Activated CD4-positive, alpha-beta T cell treated with anti-CD3 and anti-CD28 coated beads, Interleukin-2, Interleukin-4, amounts not matched to agents 100 ng/mL and 50 ng/mL, durations not matched to agents 16 hours and 8 hours (primary cell): ENCODE results near the gene ACTR8.
"Not testable (repeated sequence)": the region's sequence is repeated elsewhere in the genome, so short reads cannot be mapped to it uniquely, and the experiment has no call there.

Experiments
- DNase-seq: peaks from one replicate; pipeline ENCODE4 v3.0.0-alpha.2; 2020; ENCODE audit warnings: low spot score

ACTR8 gene, protein sequence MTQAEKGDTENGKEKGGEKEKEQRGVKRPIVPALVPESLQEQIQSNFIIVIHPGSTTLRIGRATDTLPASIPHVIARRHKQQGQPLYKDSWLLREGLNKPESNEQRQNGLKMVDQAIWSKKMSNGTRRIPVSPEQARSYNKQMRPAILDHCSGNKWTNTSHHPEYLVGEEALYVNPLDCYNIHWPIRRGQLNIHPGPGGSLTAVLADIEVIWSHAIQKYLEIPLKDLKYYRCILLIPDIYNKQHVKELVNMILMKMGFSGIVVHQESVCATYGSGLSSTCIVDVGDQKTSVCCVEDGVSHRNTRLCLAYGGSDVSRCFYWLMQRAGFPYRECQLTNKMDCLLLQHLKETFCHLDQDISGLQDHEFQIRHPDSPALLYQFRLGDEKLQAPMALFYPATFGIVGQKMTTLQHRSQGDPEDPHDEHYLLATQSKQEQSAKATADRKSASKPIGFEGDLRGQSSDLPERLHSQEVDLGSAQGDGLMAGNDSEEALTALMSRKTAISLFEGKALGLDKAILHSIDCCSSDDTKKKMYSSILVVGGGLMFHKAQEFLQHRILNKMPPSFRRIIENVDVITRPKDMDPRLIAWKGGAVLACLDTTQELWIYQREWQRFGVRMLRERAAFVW

DNA sequence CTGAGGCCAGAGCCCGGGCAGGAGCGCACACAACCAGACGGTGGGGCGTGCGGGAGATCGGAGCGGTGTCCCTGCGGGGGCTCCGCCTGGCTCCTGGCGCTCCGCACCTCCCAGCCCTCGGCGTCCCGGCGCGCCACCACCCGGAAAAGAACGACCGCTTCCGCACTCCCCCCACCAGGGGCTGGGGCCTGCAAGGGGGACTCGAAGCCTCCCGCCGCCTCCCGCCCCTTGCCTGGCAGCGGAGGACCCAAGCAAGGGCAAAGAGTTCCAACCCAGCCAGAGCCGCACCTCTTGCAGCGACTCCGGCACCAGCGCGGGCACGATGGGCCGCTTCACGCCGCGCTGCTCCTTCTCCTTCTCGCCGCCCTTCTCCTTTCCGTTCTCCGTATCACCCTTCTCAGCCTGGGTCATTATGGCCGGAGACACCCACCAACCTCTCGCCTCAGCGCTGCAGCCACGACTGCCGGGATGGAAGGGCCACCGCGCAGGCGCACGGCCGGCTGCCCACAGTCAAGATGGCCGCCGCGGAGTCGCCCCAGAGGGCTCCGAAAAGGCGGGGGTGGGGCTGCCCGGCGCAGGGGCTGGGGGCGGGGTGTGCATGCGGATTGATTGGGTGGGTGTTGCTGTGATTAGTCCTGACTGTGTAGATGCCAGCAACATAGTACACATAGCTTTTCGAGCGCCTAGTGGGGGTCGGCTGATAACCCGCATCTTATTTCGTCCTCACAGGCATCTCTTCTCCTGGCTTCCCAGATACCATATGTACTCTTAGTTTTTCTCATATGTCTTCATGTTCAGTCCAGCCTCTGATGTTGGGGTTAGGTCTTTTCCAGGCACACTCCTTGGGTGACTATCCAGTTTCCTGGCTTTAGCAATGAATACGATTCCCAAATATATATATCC is at the start of gene ACTR8:
Gene ACTR8, minus strand, starts transcription at position 462 of the 903 bp plus-strand sequence. Its CDS starts 51 bp downstream, at position 411.
- peak; percentile 87 for DNase-seq

DNA sequence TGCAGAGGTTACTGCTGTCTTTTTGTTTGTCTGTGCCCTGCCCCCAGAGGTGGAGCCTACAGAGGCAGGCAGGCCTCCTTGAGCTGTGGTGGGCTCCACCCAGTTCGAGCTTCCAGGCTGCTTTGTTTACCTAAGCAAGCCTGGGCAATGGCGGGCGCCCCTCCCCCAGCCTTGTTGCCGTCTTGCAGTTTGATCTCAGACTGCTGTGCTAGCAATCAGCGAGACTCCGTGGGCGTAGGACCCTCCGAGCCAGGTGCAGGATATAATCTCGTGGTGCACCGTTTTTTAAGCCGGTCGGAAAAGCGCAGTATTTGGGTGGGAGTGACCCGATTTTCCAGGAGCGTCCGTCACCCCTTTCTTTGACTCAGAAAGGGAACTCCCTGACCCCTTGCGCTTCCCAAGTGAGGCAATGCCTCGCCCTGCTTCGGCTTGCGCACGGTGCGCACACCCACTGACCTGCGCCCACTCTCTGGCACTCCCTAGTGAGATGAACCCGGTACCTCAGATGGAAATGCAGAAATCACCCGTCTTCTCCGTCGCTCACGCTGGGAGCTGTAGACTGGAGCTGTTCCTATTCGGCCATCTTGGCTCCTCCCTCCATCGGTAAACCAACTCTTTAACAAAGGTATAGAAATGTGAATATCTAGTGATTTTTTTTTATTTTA is 45.4 kb upstream of the ACTR8 start:
- DNase-seq, result not testable (repeated sequence)

DNA sequence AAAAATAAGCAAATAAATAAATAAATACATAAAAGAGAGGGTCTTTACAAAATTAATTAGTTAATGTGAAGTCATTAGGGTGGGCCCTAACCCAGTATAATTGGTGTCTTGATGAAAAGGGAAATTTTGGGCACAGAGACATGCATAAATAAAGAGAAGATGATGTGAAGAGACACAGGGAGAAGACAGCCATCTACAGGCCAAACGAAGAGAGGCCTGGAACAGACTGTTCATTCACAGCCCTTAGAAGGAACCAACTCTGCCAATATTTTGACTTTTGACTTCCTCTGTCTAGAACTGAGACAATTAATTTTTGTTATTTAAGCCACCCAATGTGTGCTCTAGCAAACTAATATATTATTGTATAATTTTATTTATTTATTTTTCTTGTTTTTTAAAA is 39.3 kb upstream of the ACTR8 start:
- DNase-seq, result no peak

DNA sequence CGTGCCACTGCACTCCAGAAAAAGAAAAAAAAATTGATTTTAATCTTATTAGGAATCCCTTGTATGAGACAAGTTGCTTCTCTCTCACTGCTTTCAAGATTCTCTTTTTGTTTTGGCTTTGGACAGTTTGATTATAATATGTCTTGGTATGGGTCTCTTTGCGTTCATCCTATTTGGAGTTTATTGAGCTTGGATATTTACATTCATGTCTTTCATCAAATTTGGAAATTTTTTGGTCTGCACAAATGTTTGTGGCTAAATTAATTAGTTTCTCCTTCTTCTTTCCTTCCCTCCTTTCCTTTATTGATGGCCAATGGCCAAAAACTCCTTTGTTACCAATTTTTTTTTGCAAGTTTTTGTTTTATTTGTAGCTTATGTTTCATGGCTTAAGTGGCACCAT is 37.8 kb upstream of the ACTR8 start:
- DNase-seq, result no peak

DNA sequence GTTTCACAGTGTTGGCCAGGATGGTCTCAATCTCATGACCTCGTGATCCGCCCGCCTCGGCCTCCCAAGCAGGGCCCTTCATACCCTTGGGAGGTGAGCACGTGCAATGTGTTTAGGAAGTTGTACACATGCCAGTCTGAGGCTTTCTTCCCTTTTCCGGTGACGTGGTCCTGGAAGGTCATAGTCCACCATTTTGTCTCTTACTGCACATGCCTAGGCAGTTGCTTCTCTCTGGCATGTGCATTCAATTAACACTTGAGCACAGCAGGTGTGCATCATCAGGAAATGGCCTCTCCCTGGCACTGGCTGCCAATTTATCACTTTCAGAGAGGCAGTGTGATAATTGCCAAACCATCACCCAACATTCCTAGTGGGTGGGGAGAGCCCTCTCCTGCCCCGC is 31.4 kb upstream of the ACTR8 start:
- no peak for DNase-seq

DNA sequence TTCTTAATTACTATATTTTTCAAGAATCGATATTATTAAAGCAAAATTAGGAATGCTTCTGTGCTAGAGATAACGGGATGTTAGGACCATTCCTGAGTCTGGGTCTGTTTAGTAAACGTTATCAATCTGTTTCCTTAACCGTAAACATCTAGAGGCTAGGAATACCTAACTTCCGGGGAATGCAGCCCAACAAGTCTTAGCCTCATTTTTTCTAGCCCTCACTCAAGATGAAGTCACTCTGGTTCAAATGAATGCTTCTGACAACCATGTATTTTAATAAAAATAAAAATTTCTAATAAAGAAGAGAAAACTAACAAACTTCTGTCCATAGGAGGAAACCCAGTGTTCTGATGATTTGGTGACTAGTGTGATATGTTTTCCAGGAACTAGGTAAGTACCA is 20.8 kb upstream of the ACTR8 start:
- no peak for DNase-seq

DNA sequence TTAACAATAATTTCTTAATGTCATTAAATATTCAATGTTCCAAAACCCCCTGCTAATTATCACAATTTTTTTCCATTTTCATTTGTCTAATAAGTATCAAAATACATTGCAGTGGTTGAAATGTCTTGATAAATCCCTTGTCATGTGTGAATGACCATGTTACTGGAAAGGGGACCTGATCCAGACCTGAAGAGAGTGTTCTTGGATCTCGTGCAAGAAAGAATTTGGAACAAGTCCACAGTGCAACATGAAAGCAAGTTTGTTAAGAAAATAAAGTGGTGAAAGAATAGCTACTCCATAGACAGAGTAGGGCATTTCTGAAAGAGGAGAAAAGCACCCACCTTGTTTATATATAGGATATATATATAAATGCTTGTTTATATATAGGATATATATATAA is 20.1 kb upstream of the ACTR8 start:
- DNase-seq, result no peak

DNA sequence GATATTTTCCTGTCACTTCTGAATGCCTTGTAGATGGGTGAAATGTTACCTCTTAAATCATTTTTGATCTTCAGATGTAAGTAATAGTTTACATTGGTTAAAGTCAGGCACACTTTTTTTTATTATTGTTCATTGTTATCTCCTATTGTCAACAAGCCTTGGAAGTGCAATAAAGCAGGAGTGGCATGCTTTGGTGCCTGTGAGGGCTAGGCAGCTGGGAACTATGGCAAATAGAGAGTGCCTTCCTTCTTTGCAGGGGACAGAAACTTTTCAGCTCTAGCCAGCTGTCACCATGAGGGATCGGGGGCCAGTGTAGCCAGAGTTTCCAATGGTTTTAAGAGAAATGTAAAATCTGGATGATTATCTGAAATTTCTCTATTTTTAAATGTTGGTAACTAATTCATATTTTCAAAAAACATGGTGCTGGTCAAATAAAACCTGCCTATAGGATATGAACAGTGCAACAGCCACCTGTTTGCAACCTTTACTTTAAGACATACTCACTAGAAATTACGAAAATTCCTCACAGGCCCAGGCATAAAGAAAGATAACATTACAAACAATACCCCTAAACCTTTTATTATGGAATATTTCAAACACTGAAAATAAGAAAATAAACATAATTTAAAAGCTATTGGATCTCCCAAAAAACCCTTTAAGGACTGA is 18.8 kb upstream of the ACTR8 start:
- no peak for DNase-seq

DNA sequence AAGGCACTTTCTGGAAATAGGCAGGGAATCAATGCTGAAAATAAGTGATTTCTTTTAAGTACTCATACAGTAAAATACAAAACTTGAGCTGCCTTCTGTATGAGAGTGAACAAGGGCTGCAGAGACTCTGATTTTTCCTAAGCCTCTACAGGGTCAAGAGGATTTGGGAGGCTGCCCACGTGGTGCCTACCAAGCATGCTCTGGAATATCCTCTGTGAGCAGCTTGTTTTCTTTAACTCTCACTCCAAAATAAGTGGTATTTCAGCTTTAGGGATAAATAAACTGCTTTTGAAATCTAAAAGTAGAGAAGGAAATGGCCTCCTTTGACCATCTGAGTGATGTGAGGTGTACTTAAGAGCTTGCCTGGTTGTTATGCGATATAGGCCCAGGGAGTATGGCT is 17.8 kb upstream of the ACTR8 start:
- DNase-seq, result no peak

DNA sequence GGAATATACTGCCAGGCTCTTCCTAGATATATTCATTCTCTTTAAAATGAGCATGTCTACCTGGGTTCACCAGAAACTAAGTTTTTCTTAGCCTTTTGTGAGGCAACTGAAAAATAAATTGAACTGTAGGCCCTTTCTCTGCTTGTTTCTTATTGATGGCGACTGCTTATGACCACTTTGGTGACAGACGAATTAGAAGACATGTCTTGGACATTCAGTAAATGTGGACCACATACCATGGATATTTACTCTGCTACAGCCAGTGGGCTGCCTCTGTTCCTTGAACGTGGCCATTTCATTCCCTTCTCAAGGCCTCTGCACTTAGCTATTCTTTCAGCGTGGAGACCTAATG is 10.3 kb upstream of the ACTR8 start:
- no peak for DNase-seq

DNA sequence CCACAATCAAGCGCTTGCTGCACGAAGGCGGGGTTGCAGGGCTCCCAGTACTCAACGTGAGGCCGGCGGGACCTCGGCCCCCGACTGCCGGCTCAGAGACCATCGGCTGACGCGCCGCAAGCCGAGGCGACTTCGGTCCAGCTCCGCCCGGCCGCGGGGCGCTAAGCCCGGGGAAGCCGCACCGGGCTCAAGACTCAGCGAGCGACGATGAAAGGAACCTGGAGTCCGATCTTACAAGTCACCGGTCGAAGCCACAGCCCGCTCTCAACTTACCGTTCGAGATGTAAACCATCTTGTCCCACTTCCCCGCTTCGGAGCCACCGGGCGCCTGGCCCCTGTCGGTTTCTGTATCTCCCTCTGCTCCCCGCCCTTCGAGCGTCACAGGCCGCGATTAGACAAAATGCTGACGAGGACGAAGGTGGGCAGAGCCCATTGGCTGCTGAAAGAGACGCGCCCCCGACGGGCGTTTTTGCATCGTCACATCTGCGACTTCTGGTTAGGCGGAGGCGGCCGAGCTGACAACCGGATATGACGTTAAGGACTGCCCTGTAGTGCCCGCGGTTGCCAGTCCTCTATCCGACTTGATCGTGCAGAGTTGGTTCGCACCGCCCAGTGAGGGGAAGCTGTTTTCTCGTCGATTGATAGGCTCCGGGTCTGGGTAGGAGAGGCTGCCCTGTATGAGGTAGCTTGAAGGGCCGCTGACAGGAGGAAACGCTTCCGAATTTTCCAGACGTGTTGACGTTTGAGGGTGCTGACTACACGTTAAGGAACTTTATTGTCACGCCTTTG is 9.7 kb upstream of the ACTR8 start, which contains the start of gene SELENOK:
Gene SELENOK, minus strand, starts transcription at position 363 of the 789 bp plus-strand sequence.
- DNase-seq, result peak; percentile 98

DNA sequence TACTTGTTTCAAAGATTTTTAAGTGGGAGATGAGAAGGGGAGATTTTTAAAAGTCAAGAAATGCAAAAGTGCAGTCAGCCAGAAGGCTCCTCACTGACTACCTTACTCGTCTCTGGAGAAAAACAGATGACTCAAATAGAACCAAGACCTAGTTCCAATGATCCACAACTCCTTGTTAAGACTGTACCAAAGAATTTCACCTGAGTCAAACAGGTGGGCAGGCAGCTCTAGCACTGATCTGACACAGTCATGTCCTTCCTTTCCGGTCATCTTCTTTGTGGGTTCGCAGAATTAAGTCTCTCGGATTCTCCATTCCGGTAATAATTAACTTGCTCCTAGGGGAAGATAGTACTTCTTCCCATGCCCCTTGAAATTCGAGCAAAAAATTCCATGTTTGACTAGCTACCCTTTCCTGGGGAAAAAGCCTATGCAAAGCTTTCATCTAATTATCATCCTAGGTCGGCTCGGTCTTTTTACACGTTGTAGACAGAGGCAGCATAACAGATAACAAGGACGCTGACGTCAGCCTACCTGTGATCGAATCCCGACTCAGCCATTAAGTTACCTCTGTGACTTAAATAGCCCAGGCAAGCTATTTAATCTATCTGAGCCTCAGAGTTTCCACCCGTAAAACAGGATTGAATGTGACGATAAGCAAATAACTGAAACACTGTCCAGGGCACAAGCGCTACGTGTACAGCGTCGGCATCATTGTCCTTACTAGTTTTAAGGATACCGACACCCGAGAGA is 8.9 kb upstream of the ACTR8 start:
- DNase-seq, result peak; percentile 29

DNA sequence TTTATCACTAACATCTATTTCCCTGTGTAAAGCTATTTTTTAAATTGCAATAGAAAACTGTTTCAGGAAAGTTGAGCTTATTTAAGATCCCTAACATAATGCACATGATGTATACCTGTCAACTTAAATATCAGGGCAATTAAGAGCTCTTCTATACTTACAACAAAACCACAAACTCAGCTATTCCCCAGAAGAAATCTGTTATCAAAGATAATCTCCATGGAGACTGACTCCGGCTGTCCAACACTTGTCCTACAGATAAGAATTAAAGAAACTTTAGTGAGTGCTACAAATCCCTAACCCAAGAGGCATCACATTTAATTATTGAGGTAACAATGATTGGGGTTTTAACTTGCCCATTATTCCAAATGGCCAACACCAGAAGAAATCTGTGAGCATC is 6.3 kb upstream of the ACTR8 start:
- no peak for DNase-seq

DNA sequence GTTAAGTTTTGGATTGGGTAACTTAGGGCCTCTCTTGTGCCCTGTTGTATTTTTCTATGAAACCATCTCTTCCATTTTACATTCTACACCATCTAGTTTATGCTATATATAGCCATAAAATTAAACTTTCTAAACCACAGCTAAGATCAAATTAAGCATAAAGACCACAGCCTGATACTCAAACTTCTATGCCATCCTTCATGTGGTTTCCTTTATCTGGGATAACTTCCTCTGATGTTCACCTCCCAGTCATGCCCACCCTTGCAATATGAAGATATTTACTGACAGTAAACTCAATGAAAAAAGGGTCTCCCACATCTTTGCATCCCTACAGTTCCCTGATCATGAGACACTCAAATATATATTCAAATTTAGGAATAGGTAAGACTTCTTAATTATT is 5.5 kb upstream of the ACTR8 start:
- no peak for DNase-seq

DNA sequence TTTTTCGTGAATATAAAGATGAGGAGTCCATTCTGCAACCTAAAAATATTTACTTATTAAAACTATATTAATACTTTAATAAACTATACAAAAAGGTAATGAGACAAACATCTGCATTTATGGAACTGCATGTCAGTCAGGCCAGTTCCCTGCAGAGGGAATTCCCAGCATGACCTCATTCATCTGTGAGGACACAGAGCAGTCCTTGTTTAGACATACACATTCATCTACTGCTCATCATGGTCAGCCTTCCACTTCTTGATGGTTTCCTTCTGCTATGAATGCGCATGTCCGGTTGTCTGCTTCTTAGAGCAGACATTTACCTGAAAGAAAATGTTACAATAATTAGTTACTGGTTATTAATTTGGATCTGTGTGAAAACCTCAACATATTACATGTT is 3.3 kb upstream of the ACTR8 start:
- no peak for DNase-seq

DNA sequence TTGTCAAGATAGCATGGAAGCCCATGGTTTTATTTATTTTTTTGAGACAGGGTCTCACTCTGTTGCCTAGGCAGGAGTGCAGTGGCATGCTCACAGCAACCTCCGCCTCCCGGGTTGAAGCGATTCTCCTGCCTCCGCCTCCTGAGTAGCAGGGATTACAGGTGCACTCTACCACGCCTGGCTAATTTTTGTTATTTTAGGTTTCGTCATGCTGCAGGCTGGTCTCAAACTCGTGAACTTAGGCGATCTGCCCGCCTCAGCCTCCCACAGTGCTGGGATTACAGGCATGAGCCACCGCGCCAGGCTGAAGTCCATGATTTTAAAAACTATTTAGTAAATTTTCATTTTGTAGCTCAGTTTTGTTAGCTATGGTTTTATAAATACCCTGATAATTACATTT is 2.7 kb upstream of the ACTR8 start:
- DNase-seq, result no peak

DNA sequence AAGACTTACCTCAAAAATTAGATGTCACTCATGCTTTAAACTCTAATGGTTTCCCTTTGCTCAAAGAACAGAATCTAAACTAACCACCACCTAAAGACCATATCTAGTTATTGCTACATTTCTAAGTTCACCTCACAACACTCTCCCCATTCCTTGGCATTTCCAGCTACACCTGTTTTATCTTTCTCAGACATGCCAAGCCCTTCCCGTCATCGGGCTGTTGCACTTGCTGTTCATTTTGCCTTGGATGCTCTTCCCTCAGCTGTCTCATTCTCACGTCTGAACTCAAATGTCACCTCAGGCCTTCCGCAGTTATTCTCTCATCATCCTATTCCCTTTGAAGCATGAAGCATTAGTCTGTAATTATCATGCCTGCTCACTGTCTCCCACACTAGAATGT is 1.1 kb upstream of the ACTR8 start:
- DNase-seq, result no peak

DNA sequence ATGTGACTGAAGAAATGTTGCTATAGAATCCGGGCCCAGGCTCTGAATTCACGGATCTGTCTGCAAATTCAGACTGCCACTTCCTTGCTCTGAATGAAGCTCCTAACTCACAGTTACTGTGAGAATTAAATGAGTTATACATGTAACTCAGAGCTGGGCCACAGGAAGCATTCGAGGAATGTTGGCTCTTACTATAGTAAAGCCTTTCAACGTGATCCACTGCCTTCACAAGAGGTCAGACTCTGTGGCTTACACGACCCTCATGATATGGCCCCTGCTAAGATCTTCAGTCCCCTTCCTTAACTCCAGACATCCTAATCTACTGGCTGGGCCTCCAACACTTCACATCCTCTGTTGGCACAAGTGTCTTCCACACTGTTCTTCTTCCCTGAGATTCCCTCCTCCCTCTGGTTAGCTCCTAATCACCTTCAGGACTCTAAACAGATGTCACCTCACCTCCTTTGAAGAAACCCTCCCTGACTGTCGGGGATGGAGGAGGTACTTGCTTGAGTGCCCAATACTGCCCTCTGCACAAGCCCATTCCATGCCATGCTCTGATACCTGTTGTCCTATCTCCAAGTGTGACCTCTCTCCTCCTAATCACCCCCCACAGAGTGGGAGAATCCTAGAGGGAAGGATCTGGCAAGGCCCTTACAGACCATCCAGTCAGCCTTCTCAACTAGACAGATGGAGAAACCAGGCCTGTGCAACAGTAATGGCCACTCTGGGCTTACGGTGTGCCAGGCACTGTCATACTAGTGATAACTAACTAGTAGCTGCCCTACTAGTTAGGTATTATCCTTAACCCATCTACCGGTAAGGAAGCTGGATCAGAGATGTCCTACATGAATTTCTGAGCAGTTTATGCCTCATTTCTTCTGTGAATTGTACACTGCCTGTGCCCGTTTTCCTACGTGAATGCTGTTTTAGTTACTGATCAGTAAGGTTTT is 1.3 kb downstream of the ACTR8 start:
- DNase-seq, result no peak
